Activated naive CD8-positive, alpha-beta T cell treated with anti-CD3 and anti-CD28 coated beads, Interleukin-2, amount 10 ng/mL, durations not matched to agents 7 days and 5 days (primary cell): ENCODE results near the gene TCF7L2. TPM values are rescaled to one million over a fixed set of nuclear protein-coding genes. Genes with fewer than 3 reads are reported as not detected.

Experiments used
- ATAC-seq: fragments of 150-1000 bp; cut with Tn5 transposase; one replicate; pipeline ENCODE4 v1.10.0; 2021; ENCODE audit warnings: low read depth, moderate library complexity
- POLR2A ChIA-PET: fragments of 350-600 bp; sonication (Branson Sonifier 250); formaldehyde crosslinking; loops from one replicate; lab custom pipeline; 2021; ENCODE audit warnings: antibody characterized with exemption; lab: Charles Lee
- DNase-seq: peaks from one replicate; pipeline ENCODE4 v3.0.0; 2021
- H3K27ac Mint-ChIP-seq: one replicate; pipeline ENCODE4 v1.8.0; 2022; ENCODE audit warnings: mild to moderate bottlenecking, mixed read lengths
- H3K27me3 Mint-ChIP-seq: one replicate; pipeline ENCODE4 v1.8.0; 2022; ENCODE audit warnings: mild to moderate bottlenecking, moderate library complexity, mixed read lengths
- H3K36me3 Mint-ChIP-seq: one replicate; pipeline ENCODE4 v1.8.0; 2021; ENCODE audit warnings: mild to moderate bottlenecking, mixed read lengths
- H3K4me1 Mint-ChIP-seq: one replicate; pipeline ENCODE4 v1.8.0; 2021; ENCODE audit warnings: mixed read lengths
- H3K4me3 Mint-ChIP-seq: one replicate; pipeline ENCODE4 v1.8.0; 2022; ENCODE audit warnings: mild to moderate bottlenecking, moderate library complexity, mixed read lengths
- H3K9me3 Mint-ChIP-seq: one replicate; pipeline ENCODE4 v1.8.0; 2021; ENCODE audit warnings: mixed read lengths
- total RNA-seq, 2 experiments: library from RNA; stranded (reverse); gene quantifications; one replicate each; pipeline ENCODE4 v1.2.3, GENCODE V29; 2021

TCF7L2 gene
- total RNA-seq, 2 experiments from 2014 or later, result 1.9 to 2.2 TPM

- no peak overlapping the region for H3K27ac Mint-ChIP-seq
- POLR2A ChIA-PET, result no interaction called here
- peaks cover 30% of the 10 kb centered on the region for H3K27me3 Mint-ChIP-seq
- H3K9me3 Mint-ChIP-seq, result no peaks in the 10 kb centered on the region
- no peak for ATAC-seq
- DNase-seq, result no peak
- H3K4me3 Mint-ChIP-seq, result no peak overlapping the region
- no peaks in the 10 kb centered on the region for H3K4me1 Mint-ChIP-seq
- H3K36me3 Mint-ChIP-seq, result no peaks in the 10 kb centered on the region
Measured at GRCh38 chr10:113019692-113020474, 69.8 kb downstream of the TCF7L2 start.

- Mint-ChIP-seq H3K4me1 (no peaks in the 10 kb centered on the region), H3K9me3 (no peaks in the 10 kb centered on the region), H3K27ac (no peak overlapping the region), H3K36me3 (no peaks in the 10 kb centered on the region), H3K27me3 (peaks cover 29% of the 10 kb centered on the region), H3K4me3 (no peak overlapping the region)
- ATAC-seq (no peak), DNase-seq (no peak)
- POLR2A ChIA-PET, result no interaction called here
Measured at GRCh38 chr10:113020475-113020753, 70.4 kb downstream of the TCF7L2 start.

- no peaks in the 10 kb centered on the region for H3K9me3 Mint-ChIP-seq
- no peak overlapping the region for H3K4me3 Mint-ChIP-seq
- ATAC-seq (no peak), DNase-seq (no peak)
- no peaks in the 10 kb centered on the region for H3K4me1 Mint-ChIP-seq
- H3K27me3 Mint-ChIP-seq, result peaks cover 25% of the 10 kb centered on the region
- H3K27ac Mint-ChIP-seq, result no peak overlapping the region
- H3K36me3 Mint-ChIP-seq, result no peaks in the 10 kb centered on the region
- POLR2A ChIA-PET, result no interaction called here
Measured at GRCh38 chr10:113020838-113021237, 70.8 kb downstream of the TCF7L2 start.

- ATAC-seq (no peak), DNase-seq (no peak)
- no peak overlapping the region for H3K27ac Mint-ChIP-seq
- no peak overlapping the region for H3K4me3 Mint-ChIP-seq
- peaks cover 24% of the 10 kb centered on the region for H3K27me3 Mint-ChIP-seq
- no peaks in the 10 kb centered on the region for H3K9me3 Mint-ChIP-seq
- H3K4me1 Mint-ChIP-seq, result no peaks in the 10 kb centered on the region
- POLR2A ChIA-PET, result no interaction called here
- H3K36me3 Mint-ChIP-seq, result no peaks in the 10 kb centered on the region
Measured at GRCh38 chr10:113021268-113022040, 71.4 kb downstream of the TCF7L2 start.

- DNase-seq (no peak), ATAC-seq (no peak)
- H3K27me3 Mint-ChIP-seq, result peaks cover 17% of the 10 kb centered on the region
- POLR2A ChIA-PET, result no interaction called here
- H3K4me3 Mint-ChIP-seq, result no peak overlapping the region
- no peaks in the 10 kb centered on the region for H3K36me3 Mint-ChIP-seq
- no peaks in the 10 kb centered on the region for H3K9me3 Mint-ChIP-seq
- H3K27ac Mint-ChIP-seq, result no peak overlapping the region
- no peaks in the 10 kb centered on the region for H3K4me1 Mint-ChIP-seq
Measured at GRCh38 chr10:113022265-113022664, 72.2 kb downstream of the TCF7L2 start.

GRCh38 chr10:113023017-113023416 lies 73.0 kb downstream of the TCF7L2 start:
- H3K9me3 Mint-ChIP-seq, result no peaks in the 10 kb centered on the region
- H3K4me1 Mint-ChIP-seq, result no peaks in the 10 kb centered on the region
- no peak overlapping the region for H3K4me3 Mint-ChIP-seq
- ATAC-seq, result no peak
- POLR2A ChIA-PET, result no interaction called here
- peaks cover 16% of the 10 kb centered on the region for H3K27me3 Mint-ChIP-seq
- no peak overlapping the region for H3K27ac Mint-ChIP-seq
- DNase-seq, result no peak
- H3K36me3 Mint-ChIP-seq, result no peaks in the 10 kb centered on the region

GRCh38 chr10:113024930-113025329 lies 74.9 kb downstream of the TCF7L2 start:
- peaks cover 16% of the 10 kb centered on the region for H3K27me3 Mint-ChIP-seq
- no peaks in the 10 kb centered on the region for H3K9me3 Mint-ChIP-seq
- no peak overlapping the region for H3K27ac Mint-ChIP-seq
- no peaks in the 10 kb centered on the region for H3K36me3 Mint-ChIP-seq
- no peaks in the 10 kb centered on the region for H3K4me1 Mint-ChIP-seq
- ATAC-seq, result no peak
- POLR2A ChIA-PET, result no interaction called here
- H3K4me3 Mint-ChIP-seq, result no peak overlapping the region
- no peak for DNase-seq

GRCh38 chr10:113025487-113025886 lies 75.4 kb downstream of the TCF7L2 start:
- ATAC-seq (no peak), DNase-seq (no peak)
- H3K27ac Mint-ChIP-seq, result no peak overlapping the region
- peaks cover 12% of the 10 kb centered on the region for H3K27me3 Mint-ChIP-seq
- no peaks in the 10 kb centered on the region for H3K4me1 Mint-ChIP-seq
- POLR2A ChIA-PET, result no interaction called here
- no peaks in the 10 kb centered on the region for H3K9me3 Mint-ChIP-seq
- no peaks in the 10 kb centered on the region for H3K36me3 Mint-ChIP-seq
- no peak overlapping the region for H3K4me3 Mint-ChIP-seq

GRCh38 chr10:113026679-113027078 lies 76.6 kb downstream of the TCF7L2 start:
- POLR2A ChIA-PET, result no interaction called here
- Mint-ChIP-seq H3K9me3 (no peaks in the 10 kb centered on the region), H3K4me1 (no peaks in the 10 kb centered on the region), H3K36me3 (no peaks in the 10 kb centered on the region), H3K27me3 (peaks cover 11% of the 10 kb centered on the region), H3K27ac (no peak overlapping the region), H3K4me3 (no peak overlapping the region)
- DNase-seq (no peak), ATAC-seq (no peak)

- Mint-ChIP-seq H3K4me3 (no peak overlapping the region), H3K27me3 (peaks cover 8% of the 10 kb centered on the region), H3K4me1 (no peaks in the 10 kb centered on the region), H3K27ac (no peak overlapping the region), H3K36me3 (no peaks in the 10 kb centered on the region), H3K9me3 (no peaks in the 10 kb centered on the region)
- ATAC-seq (no peak), DNase-seq (no peak)
- POLR2A ChIA-PET, result no interaction called here
Measured at GRCh38 chr10:113027230-113027573, 77.2 kb downstream of the TCF7L2 start.

- H3K4me1 Mint-ChIP-seq, result no peaks in the 10 kb centered on the region
- no peak overlapping the region for H3K27ac Mint-ChIP-seq
- H3K27me3 Mint-ChIP-seq, result peaks cover 10% of the 10 kb centered on the region
- no peak for DNase-seq
- POLR2A ChIA-PET, result no interaction called here
- no peak for ATAC-seq
- H3K4me3 Mint-ChIP-seq, result no peak overlapping the region
- H3K9me3 Mint-ChIP-seq, result no peaks in the 10 kb centered on the region
- no peaks in the 10 kb centered on the region for H3K36me3 Mint-ChIP-seq
Measured at GRCh38 chr10:113027574-113028455, 77.8 kb downstream of the TCF7L2 start.

GRCh38 chr10:113028456-113029440 lies 78.7 kb downstream of the TCF7L2 start:
- H3K4me3 Mint-ChIP-seq, result no peak overlapping the region

GRCh38 chr10:113030453-113030852 lies 80.4 kb downstream of the TCF7L2 start:
- no peak overlapping the region for H3K27ac Mint-ChIP-seq
- no peaks in the 10 kb centered on the region for H3K9me3 Mint-ChIP-seq
- H3K4me3 Mint-ChIP-seq, result no peak overlapping the region
- POLR2A ChIA-PET, result no interaction called here
- H3K4me1 Mint-ChIP-seq, result no peaks in the 10 kb centered on the region
- ATAC-seq (no peak), DNase-seq (no peak)
- no peaks in the 10 kb centered on the region for H3K36me3 Mint-ChIP-seq
- H3K27me3 Mint-ChIP-seq, result peaks cover 19% of the 10 kb centered on the region

More at GRCh38 chr10:113028456-113029440, 78.7 kb downstream of the TCF7L2 start:
- no peak for DNase-seq
- no peaks in the 10 kb centered on the region for H3K9me3 Mint-ChIP-seq
- H3K4me1 Mint-ChIP-seq, result no peaks in the 10 kb centered on the region
- no peak for ATAC-seq
- POLR2A ChIA-PET, result no interaction called here
- H3K27ac Mint-ChIP-seq, result no peak overlapping the region
- peaks cover 17% of the 10 kb centered on the region for H3K27me3 Mint-ChIP-seq
- H3K36me3 Mint-ChIP-seq, result no peaks in the 10 kb centered on the region
